DOHH2 (cell line): ENCODE results near the gene MEAF6.

ENCODE experiments used
- H3F3A ChIP-seq: fragments of 200-600 bp; sonication (generic), shearing (Covaris generic); 2 replicates; pipeline ENCODE4 v1.6.0; 2016; ENCODE audit warnings: antibody characterized with exemption, mild to moderate bottlenecking; ENCODE audit not compliant: control insufficient read depth, insufficient read depth
- H3K27ac ChIP-seq: fragments of 200-600 bp; sonication (generic); 2 replicates; pipeline ENCODE4 v1.5.1; 2014; ENCODE audit warnings: low read depth, mild to moderate bottlenecking, low read length, moderate library complexity
- H3K27me3 ChIP-seq: fragments of 200-600 bp; sonication (generic); 2 replicates; pipeline ENCODE4 v1.6.1; 2014; ENCODE audit warnings: mild to moderate bottlenecking, low read length, mixed read lengths; ENCODE audit not compliant: control insufficient read depth
- H3K36me3 ChIP-seq: fragments of 200-600 bp; sonication (generic); 2 replicates; pipeline ENCODE4 v1.6.1; 2014; ENCODE audit warnings: mild to moderate bottlenecking, low read length, moderate library complexity, mixed read lengths; ENCODE audit not compliant: control insufficient read depth
- H3K4me1 ChIP-seq: fragments of 200-600 bp; sonication (generic); 2 replicates; pipeline ENCODE4 v1.6.1; 2014; ENCODE audit warnings: mild to moderate bottlenecking, low read length, mixed read lengths; ENCODE audit not compliant: control insufficient read depth
- H3K4me2 ChIP-seq: fragments of 200-600 bp; sonication (generic); 2 replicates; pipeline ENCODE4 v1.6.0; 2014; ENCODE audit warnings: mild to moderate bottlenecking, low read length, moderate library complexity
- H3K4me3 ChIP-seq: fragments of 200-600 bp; sonication (generic); 2 replicates; pipeline ENCODE4 v1.5.1; 2014; ENCODE audit warnings: mild to moderate bottlenecking, low read length, mixed read lengths
- H3K79me2 ChIP-seq: fragments of 200-600 bp; sonication (generic); 2 replicates; pipeline ENCODE4 v1.6.1; 2014; ENCODE audit warnings: mild to moderate bottlenecking, low read length, mixed read lengths; ENCODE audit not compliant: control insufficient read depth
- H3K9me2 ChIP-seq: fragments of 200-600 bp; sonication (generic); replicated peaks from 2 replicates; pipeline ENCODE4 v1.6.1; 2014; ENCODE audit warnings: mild to moderate bottlenecking, low read length, mixed read lengths; ENCODE audit not compliant: control insufficient read depth
- H3K9me3 ChIP-seq: fragments of 200-600 bp; sonication (generic); 2 replicates; pipeline ENCODE4 v1.6.1; 2014; ENCODE audit warnings: antibody characterized with exemption, low read length, mixed read lengths; ENCODE audit not compliant: control insufficient read depth, insufficient read depth
- H4K20me1 ChIP-seq: fragments of 200-600 bp; sonication (generic); 2 replicates; pipeline ENCODE4 v1.6.0; 2014; ENCODE audit warnings: low read depth, mild to moderate bottlenecking, antibody characterized with exemption, low read length, moderate library complexity; ENCODE audit not compliant: control insufficient read depth, insufficient read depth
- CTCF ChIP-seq: fragments of 200-600 bp; sonication (generic); IDR thresholded peaks from one replicate; pipeline ENCODE4 v1.5.1; 2014; ENCODE audit warnings: antibody characterized with exemption, mild to moderate bottlenecking, low read depth, low read length; ENCODE audit not compliant: poor library complexity, severe bottlenecking
- EZH2phosphoT487 ChIP-seq: fragments of 200-600 bp; sonication (generic); IDR thresholded peaks from 2 replicates; pipeline ENCODE4 v1.6.1; 2017; ENCODE audit warnings: borderline replicate concordance, mild to moderate bottlenecking, antibody characterized with exemption, low read length, moderate library complexity, mixed read lengths

Gene MEAF6

GRCh38 chr1:37557402-37557801 lies 42.8 kb upstream of the MEAF6 start:
- Histone ChIP-seq H3F3A (no peaks in the 10 kb centered on the region), H3K27ac (no peak overlapping the region), H3K9me3 (peaks cover 6% of the 10 kb centered on the region; the same call in 1 of the 2 replicates), H3K27me3 (no peaks in the 10 kb centered on the region), H3K4me1 (peaks cover 17% of the 10 kb centered on the region), H3K9me2 (no peaks in the 10 kb centered on the region), H3K79me2 (peaks cover 17% of the 10 kb centered on the region), H3K4me2 (no peak overlapping the region), H3K4me3 (no peak overlapping the region), H3K36me3 (peaks cover 15% of the 10 kb centered on the region), H4K20me1 (no peaks in the 10 kb centered on the region; the same call in 1 of the 2 replicates)
- TF ChIP-seq CTCF (no peak), EZH2phosphoT487 (no peak)

- TF ChIP-seq CTCF (no peak), EZH2phosphoT487 (no peak)
- Histone ChIP-seq H3K4me2 (no peak within 1 kb of the TSS), H3K4me3 (no peak within 1 kb of the TSS)
These were observed 42.2 kb upstream of the MEAF6 start, which contains the start of gene DNALI1 for GRCh38 chr1:37556712-37557196. Gene DNALI1 (plus strand): TSS chr1:37556940. CDS start chr1:37556995, 55 bp downstream.

GRCh38 chr1:37553927-37554808 lies 39.6 kb upstream of the MEAF6 start, which contains the start of gene SNIP1:
Gene SNIP1 (minus strand): TSS chr1:37554293. CDS start chr1:37554229, 64 bp downstream.
- Histone ChIP-seq H3K4me3 (peak within 1 kb of the TSS; percentile 86), H3K79me2 (peaks cover 42% of the 10 kb centered on the region), H3K36me3 (peaks cover 29% of the 10 kb centered on the region), H3K4me1 (peaks cover 18% of the 10 kb centered on the region), H3K4me2 (peak within 1 kb of the TSS; percentile 69), H3K9me3 (peaks cover 6% of the 10 kb centered on the region; the same call in 1 of the 2 replicates), H3K9me2 (no peaks in the 10 kb centered on the region), H3K27me3 (no peaks in the 10 kb centered on the region), H4K20me1 (no peaks in the 10 kb centered on the region; the same call in 1 of the 2 replicates), H3K27ac (peak within 1 kb of the TSS; percentile 18), H3F3A (no peaks in the 10 kb centered on the region)
- TF ChIP-seq CTCF, result no peak
- no peak for TF ChIP-seq EZH2phosphoT487

More at GRCh38 chr1:37556712-37557196, 42.2 kb upstream of the MEAF6 start, which contains the start of gene DNALI1:
- no peaks in the 10 kb centered on the region for H3F3A ChIP-seq
- H3K27ac ChIP-seq, result no peak within 1 kb of the TSS
- no peaks in the 10 kb centered on the region for H3K9me2 ChIP-seq
- peaks cover 18% of the 10 kb centered on the region for H3K4me1 ChIP-seq
- no peaks in the 10 kb centered on the region for H3K27me3 ChIP-seq
- H3K79me2 ChIP-seq, result peaks cover 24% of the 10 kb centered on the region
- H4K20me1 ChIP-seq, result no peaks in the 10 kb centered on the region; the same call in 1 of the 2 replicates
- H3K36me3 ChIP-seq, result peaks cover 17% of the 10 kb centered on the region
- peaks cover 6% of the 10 kb centered on the region; the same call in 1 of the 2 replicates for H3K9me3 ChIP-seq
